GM19023 (cell line): ENCODE measurements around the gene IKBKE.

Source experiments
- ATAC-seq: cut with Tn5 transposase; IDR thresholded peaks from one replicate; pipeline ENCODE4 v1.9.1; 2021; ENCODE audit warnings: mild to moderate bottlenecking, moderate library complexity; ENCODE audit not compliant: unreplicated experiment

The IKBKE gene

GRCh38 chr1:206453111-206453510 is 17.2 kb upstream of the IKBKE start:
- ATAC-seq, result no peak

- ATAC-seq, result no peak
Measured at GRCh38 chr1:206455289-206455665, 15.0 kb upstream of the IKBKE start.

- ATAC-seq, result no peak
Measured at GRCh38 chr1:206455666-206456344, 14.5 kb upstream of the IKBKE start.

- ATAC-seq, result no peak
Measured at GRCh38 chr1:206456577-206457370, 13.5 kb upstream of the IKBKE start.

GRCh38 chr1:206457408-206458120 is 12.7 kb upstream of the IKBKE start:
- no peak for ATAC-seq

GRCh38 chr1:206459703-206460102 is 10.6 kb upstream of the IKBKE start:
- ATAC-seq, result no peak

- no peak for ATAC-seq
Measured at GRCh38 chr1:206460836-206461426, 9.3 kb upstream of the IKBKE start.

- peak; percentile 63 for ATAC-seq
Measured at GRCh38 chr1:206461602-206462455, 8.4 kb upstream of the IKBKE start.

- no peak for ATAC-seq
Measured at GRCh38 chr1:206463137-206463536, 7.1 kb upstream of the IKBKE start.

GRCh38 chr1:206463911-206464310 is 6.4 kb upstream of the IKBKE start:
- ATAC-seq, result no peak

GRCh38 chr1:206464456-206464964 is 5.8 kb upstream of the IKBKE start:
- no peak for ATAC-seq

- ATAC-seq, result no peak
Measured at GRCh38 chr1:206465951-206466350, 4.3 kb upstream of the IKBKE start.

- no peak for ATAC-seq
Measured at GRCh38 chr1:206466840-206467649, 3.2 kb upstream of the IKBKE start.

GRCh38 chr1:206467915-206468314 is 2.4 kb upstream of the IKBKE start:
- no peak for ATAC-seq

GRCh38 chr1:206468571-206468970 is 1.7 kb upstream of the IKBKE start:
- no peak for ATAC-seq

GRCh38 chr1:206469411-206469932 is 804 bp upstream of the IKBKE start:
- no peak for ATAC-seq

GRCh38 chr1:206470692-206471414 is 577 bp downstream of the IKBKE start:
- ATAC-seq, result peak; percentile 36

GRCh38 chr1:206471415-206471801 is 1.1 kb downstream of the IKBKE start:
- ATAC-seq, result peak; percentile 40

- no peak for ATAC-seq
Measured at GRCh38 chr1:206472024-206472423, 1.7 kb downstream of the IKBKE start.
